GM21390 (cell line): ENCODE results near the gene CWC27.
"Not testable (repeated sequence)": the region's sequence is repeated elsewhere in the genome, so short reads cannot be mapped to it uniquely, and the experiment has no call there.

ENCODE experiments used
- ATAC-seq: cut with Tn5 transposase; IDR thresholded peaks from one replicate; pipeline ENCODE4 v1.9.1; 2021; ENCODE audit not compliant: unreplicated experiment

The CWC27 gene

GRCh38 chr5:64914396-64914795 is 145.7 kb downstream of the CWC27 start:
- no peak for ATAC-seq

GRCh38 chr5:64918083-64918482 is 149.4 kb downstream of the CWC27 start:
- ATAC-seq = no peak

DNA sequence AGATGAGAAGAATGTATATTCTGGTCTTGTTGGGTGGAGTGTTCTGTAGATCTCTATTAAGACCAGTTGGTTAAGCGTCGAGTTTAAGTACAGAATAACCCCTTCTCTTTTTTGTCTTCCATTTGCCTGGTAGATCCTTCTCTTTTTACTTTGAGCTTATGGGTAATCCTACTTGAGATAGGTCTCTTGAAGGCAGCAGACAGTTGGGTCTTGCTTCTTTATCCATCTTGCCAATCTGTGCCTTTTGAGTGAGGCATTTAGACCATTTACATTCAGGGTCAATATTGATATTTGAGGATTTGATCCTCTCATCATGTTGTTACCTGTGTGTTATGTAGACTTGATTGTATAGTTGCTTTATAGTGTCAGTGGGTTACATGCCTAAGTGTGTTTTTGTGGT is 152.7 kb downstream of the CWC27 start:
- ATAC-seq = no peak

DNA sequence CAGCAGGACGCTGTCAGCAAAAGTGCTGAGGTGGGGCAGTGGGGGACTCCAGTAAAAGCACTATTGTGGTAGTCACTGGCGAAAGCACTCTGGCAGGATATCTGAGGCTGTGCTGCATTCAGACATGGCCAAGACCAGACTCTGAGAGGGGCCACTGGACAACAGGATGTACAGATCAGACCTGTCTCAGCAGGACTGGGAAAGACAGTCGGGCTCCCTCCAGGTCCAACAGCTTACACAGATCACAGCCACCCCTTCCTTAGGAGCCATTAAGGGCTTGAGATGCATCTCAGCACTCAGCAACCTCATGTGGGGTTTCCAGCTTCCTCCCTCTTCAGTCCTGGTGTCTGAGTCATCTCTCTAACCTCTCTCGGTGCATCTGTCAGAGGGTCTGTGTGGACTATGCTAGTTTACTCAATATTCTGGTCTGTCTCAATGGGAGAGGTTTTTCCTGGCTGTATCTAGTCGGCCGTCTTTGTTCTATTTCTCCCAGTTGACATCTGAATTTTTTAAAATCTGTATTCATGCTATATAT is 154.5 kb downstream of the CWC27 start:
- ATAC-seq = no peak

DNA sequence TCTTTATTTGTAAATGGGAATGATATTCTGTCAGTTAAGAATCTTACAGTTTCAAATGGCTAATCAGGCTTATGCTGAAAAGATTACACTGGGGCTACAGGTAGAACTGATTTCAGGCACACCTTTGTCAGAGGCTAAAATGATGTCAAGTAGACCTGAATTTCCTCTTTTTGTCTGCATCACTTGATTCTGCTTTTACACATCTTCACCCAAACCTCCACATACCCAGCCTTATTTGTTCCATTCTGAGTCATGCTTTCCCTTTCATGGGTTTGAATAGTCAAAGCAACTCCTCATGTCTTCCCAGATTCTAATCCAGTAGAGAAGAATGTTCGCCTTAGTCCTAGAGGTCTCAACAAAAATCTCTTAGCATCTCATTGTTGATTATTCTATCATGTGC is 156.4 kb downstream of the CWC27 start:
- no peak for ATAC-seq

GRCh38 chr5:64929833-64930232 is 161.1 kb downstream of the CWC27 start:
- no peak for ATAC-seq

DNA sequence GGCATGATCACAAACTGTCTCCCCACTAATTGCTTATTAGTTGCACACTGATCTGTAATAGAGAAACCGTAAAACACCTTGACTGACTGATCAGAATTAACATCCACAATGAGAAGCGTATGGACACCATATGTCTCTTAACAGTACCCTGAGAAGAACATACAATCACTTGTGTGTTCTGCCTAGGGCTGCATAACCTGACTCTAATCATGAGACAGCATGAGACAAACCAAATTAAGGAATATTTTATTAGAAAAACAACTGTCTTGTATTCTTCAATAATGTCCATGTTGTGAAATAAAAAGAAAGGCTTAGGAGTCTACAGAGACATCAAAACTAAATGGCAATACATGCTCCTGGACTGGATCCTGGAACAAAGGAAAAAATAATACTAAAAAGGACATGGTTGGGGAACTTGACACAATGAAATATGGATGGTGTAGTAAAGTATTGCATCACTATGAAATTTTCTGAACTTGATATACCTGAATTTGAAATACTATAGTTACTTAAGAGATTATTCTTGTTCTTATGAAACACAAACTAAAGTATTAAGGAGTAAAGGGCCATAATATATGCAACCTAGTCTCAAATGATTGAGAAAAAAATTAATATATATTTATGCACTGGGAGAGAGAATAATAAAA is 162.1 kb downstream of the CWC27 start:
- ATAC-seq = no peak

DNA sequence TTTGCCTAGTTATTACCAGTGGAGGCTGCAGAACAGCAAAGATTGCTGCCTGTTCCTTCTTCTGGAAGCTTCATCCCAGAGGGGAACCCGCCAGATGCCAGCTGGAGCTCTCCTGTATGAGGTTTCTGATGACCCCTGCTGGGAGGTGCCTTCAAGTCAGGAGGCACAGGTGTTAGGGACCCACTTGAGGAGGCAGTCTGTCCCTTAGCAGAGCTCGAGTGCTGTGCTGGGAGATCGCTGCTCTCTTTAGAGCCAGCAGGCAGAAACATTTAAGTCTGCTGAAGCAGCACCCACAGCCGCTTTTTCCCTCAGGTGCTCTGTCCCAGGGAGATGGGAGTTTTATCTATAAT is 170.7 kb downstream of the CWC27 start:
- ATAC-seq = not testable (repeated sequence)

DNA sequence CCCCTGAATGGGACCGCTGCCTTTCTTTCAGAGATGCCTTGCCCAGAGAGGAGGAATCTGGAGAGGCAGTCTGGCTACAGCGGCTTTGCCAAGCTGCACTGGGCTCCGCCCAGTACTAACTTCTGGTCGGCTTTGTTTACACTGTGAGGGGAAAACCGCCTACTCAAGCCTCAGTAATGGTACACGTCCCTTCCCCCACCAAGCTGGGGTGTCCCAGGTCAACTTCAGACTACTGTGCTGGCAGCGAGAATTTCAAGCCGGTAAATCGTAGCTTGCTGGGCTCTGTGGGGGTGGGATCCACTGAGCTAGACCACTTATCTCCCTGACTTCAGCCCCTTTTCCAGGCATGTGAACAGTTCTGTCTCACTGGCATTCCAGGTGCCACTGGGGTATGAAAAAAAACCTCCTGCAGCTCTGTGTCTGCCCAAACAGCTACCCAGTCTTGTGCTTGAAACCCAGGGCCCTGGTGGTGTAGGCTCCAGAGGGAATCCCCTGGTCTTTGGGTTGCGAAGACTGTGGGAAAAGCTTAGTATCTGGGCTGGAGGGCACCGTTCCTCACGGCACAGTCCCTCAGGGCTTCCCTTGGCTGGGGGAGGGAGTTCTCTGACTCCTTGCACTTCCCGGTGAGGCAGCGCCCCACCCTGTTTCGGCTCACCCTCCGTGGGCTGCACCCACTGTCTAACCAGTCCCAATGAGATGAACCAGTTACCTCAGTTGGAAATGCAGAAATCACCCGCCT is 171.2 kb downstream of the CWC27 start:
- ATAC-seq = no peak

DNA sequence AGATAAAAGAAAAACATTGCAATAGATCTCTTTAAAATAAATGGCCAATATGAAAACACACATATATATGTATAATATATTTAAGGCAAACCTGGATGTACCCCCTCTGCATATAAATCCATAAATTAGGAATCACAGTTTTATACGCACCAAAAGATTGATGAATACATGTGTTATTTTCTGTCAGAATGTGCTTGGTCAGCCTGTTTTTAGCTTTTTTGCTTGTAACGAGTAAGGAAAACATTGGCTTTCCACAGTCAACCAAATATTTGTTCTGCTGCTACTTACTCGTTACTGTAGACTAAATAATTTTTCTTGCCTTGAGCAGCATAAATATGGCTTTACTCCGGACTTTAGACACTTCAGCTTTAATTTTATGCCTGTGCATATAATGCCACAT is 173.7 kb downstream of the CWC27 start:
- ATAC-seq = no peak

GRCh38 chr5:64944868-64945267 is 176.1 kb downstream of the CWC27 start:
- ATAC-seq = no peak

- no peak for ATAC-seq
Measured at GRCh38 chr5:64947031-64947430, 178.3 kb downstream of the CWC27 start.

GRCh38 chr5:64947801-64948200 is 179.1 kb downstream of the CWC27 start:
- no peak for ATAC-seq

GRCh38 chr5:64949331-64949730 is 180.6 kb downstream of the CWC27 start:
- ATAC-seq = no peak

DNA sequence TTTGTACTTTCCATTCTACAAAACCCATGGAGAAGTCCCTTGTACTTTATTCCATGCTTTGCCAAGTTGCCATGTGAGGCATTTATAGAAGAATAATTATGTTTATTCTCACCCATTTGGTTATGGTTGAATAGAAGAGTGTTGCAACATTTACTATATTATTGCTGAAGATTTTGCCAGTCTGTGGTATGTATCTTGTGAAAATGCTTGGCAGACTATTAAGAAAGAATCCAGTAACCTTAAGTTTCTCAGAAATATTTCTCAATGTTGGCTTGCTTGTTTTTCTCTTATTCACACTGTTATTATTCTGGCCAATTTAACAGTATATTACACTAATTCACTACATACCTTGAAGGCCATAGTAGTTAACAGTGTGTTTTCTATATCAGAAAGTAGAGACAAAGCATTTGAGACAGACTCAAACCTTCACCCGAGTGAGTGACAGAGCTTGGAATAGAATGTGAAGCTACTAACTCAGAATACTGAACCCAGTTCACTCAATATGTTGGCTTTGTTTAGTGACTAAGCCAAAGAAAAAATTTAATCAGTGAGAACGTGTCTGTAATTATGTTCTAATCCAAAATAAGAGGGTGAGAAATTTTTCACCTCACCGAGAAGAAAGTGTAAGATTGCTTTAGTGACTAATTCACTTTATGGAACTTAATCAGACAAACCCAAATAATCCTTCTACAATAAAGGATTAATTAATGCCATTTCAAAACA is 184.4 kb downstream of the CWC27 start:
- ATAC-seq = no peak

- ATAC-seq = no peak
Measured at GRCh38 chr5:64954518-64954917, 185.8 kb downstream of the CWC27 start.

DNA sequence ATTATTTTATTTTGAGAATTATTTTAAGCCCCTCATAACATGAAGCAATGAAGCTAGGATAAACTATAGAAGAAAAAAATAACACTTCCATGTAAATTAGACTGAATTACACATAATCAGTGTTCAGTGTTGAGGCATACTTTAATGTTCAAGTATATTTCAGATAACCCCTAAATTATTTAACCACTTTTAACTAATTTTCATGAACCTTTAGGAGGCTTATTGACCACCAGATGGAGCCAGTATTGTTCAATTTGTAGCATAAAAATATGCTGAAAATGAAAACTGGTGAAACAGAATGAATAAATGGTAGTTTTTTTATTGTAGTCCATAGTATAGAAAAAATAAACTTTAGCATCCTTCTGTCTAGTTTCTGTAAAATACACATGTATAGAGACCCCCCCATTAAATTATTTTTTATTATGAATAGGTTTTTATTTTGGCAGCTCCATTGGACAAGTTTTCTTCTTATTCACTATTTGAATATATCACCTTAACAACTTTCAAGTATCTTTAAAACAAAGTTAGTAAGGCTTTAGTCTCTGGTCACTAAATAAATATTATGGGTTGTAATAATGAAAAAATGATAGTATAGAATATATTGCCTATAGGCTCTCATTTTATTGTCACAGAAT is 190.1 kb downstream of the CWC27 start:
- no peak for ATAC-seq

GRCh38 chr5:64963278-64963677 is 194.5 kb downstream of the CWC27 start:
- no peak for ATAC-seq

DNA sequence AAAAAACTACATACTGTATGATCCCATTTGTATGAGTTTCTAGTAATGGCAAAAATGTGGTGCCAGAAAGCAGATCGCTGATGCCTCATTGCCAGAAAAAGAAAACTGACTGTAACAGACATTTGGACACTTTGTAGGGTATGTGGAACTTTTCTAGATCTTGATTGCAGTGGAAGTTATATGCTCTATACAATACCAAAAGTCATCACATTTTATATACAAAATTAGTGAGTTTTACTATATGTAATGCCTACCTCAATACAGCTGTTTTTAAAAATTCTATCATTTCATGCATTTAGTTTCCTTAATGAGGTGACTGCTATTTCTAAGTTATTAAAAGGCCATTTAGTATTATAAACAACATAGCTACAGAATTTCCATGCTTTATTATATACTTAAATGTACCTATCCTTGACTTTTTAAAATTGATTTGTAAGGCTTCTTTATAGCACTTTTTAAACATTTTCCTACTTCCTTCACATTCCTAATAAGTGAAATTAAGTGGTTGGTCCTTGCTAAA is 199.9 kb downstream of the CWC27 start:
- no peak for ATAC-seq

DNA sequence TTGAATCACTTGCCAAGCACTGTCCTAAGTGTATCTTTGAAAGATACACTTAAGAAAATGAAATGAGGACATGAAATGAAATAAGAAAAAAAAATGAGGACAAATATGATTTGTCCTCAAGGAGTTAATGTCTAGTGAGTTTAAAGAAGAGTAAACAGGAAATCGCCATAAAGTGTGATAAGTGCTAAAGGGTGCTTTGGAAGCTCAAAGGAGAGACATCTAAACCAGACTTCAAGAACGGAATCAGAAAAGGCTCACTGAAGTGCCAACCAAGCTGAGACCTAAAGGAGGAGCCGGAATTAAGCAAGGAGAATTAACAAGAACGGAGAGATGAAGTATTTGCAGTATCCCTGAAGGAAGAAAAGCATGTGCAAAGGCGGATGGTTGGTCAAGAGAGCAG is 200.8 kb downstream of the CWC27 start:
- ATAC-seq = no peak

- ATAC-seq = no peak
Measured at GRCh38 chr5:64971513-64971912, 202.8 kb downstream of the CWC27 start.
